Measurements from ENCODE around the gene UTS2R.

UTS2R gene

DNA sequence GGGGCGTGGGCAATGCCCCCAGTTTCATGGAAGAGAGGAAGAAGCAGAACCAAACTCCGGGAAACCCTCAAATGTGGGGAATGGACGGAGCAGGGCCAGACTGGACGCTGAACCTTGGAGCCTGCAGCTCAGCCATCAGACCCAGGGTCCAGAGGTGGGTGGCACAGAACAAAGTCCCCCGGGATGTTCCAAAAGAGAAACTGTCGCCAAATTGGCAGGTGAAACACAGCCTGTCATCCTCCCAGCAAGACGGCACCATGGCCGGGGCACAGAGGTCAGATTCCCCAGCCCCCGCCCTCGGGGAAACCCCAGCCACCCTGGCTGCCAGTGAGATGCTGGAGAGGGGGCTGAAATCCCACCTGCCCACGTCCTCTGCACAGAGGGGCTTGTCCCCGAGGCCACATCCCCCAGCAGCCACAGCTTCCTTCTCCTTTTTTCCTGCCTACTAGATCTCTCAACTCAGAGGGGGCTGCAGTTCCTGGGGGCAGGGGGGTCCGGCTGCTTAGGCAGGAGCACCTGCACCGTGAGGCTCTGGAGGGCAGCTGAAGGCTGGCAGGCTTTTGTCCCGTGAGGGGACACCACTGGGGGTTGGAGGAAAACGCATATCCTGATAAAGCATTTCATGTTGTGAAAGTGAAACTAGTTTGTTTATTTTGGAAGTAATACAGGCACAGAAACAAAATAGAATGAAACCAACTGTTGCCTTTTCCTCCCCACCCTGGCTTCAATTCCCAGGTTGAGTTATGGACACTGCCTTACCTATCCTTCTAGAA is 36.8 kb upstream of the UTS2R start:
- Histone ChIP-seq H3K27ac (ENCODE audit: low read depth, low read length) (peak overlapping the region; percentile 70), H3K4me3 (ENCODE audit: low read depth, low read length) (peak overlapping the region; percentile 88), H2AFZ (ENCODE audit: low read length, unreplicated experiment) (peak overlapping the region; percentile 79), H3K79me2 (ENCODE audit: control insufficient read depth, insufficient read depth, low read length, unreplicated experiment) (peaks cover 26% of the 10 kb centered on the region), H3K27me3 (ENCODE audit: insufficient read depth, low read length) (no peaks in the 10 kb centered on the region), H3K4me1 (ENCODE audit: control insufficient read depth, insufficient read depth, low read length, unreplicated experiment) (peaks cover 52% of the 10 kb centered on the region), H3K36me3 (ENCODE audit: insufficient read depth, low read length) (no peaks in the 10 kb centered on the region)

- H3K27ac ChIP-seq (ENCODE audit: low read depth, low read length) = peak overlapping the region; percentile 30
Observed at GRCh38 chr17:82338858-82339633, 32.5 kb upstream of the UTS2R start.

DNA sequence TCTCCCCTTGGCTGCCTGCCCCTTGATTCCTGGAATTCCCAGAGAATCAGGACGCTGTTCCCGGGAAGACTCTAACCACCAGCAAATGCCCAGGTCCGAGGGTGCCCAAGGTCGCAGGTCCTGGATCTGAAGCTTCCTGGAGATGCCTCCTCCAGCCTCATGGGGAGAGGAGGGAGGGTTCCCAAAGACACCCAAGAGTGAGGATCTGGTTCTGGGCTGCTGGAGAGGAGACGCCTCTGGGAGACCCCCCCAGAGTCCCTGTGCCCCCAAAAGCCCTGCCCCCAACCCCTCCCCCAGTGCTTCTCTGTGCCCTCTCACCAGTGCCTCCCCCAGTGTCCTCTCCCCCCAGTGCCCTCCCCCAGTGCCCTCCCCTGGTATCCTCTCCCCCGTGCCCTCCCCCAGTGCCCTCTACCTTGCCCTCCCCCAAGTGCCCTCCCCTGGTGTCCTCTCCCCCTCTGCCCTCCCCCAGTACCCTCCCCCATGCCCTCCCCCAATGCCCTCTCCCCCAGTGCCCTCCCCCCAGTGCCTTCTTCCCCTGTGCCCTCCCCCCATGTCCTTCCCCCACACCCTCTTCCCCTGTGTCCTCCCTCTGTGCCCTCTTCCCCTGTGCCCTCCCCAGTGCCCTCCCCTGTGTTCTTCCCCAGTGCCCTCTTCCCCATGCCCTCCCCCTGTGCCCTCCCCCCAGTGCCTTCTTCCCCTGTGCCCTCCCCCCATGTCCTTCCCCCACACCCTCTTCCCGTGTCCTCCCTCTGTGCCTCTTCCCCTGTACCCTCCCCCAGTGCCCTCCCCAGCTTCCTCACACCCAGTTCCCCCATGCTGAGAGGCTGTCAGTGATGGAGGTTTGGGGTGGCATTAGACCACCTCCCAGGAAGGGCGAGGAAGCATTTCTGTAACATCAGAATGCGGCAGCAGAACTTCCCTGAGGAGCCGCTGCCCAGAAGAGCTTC is 31.7 kb upstream of the UTS2R start:
- Histone ChIP-seq H3K27me3 (ENCODE audit: insufficient read depth, low read length) (no peaks in the 10 kb centered on the region), H3K36me3 (ENCODE audit: insufficient read depth, low read length) (no peaks in the 10 kb centered on the region), H3K4me3 (ENCODE audit: low read depth, low read length) (peak overlapping the region; percentile 61), H3K79me2 (ENCODE audit: control insufficient read depth, insufficient read depth, low read length, unreplicated experiment) (no peaks in the 10 kb centered on the region), H3K4me1 (ENCODE audit: control insufficient read depth, insufficient read depth, low read length, unreplicated experiment) (peaks cover 17% of the 10 kb centered on the region), H3K27ac (ENCODE audit: low read depth, low read length) (peak overlapping the region; percentile 30; the same call in 1 of the 2 replicates), H2AFZ (ENCODE audit: low read length, unreplicated experiment) (peak overlapping the region; percentile 44)

More at GRCh38 chr17:82338858-82339633, 32.5 kb upstream of the UTS2R start:
- Histone ChIP-seq H3K4me1 (ENCODE audit: control insufficient read depth, insufficient read depth, low read length, unreplicated experiment) (peaks cover 26% of the 10 kb centered on the region), H3K36me3 (ENCODE audit: insufficient read depth, low read length) (no peaks in the 10 kb centered on the region), H2AFZ (ENCODE audit: low read length, unreplicated experiment) (peak overlapping the region; percentile 44), H3K79me2 (ENCODE audit: control insufficient read depth, insufficient read depth, low read length, unreplicated experiment) (peaks cover 4% of the 10 kb centered on the region), H3K27me3 (ENCODE audit: insufficient read depth, low read length) (no peaks in the 10 kb centered on the region), H3K4me3 (ENCODE audit: low read depth, low read length) (peak overlapping the region; percentile 61)

GRCh38 chr17:82342361-82343079 is 29.0 kb upstream of the UTS2R start:
- Histone ChIP-seq H3K79me2 (ENCODE audit: control insufficient read depth, insufficient read depth, low read length, unreplicated experiment) (no peaks in the 10 kb centered on the region), H3K27me3 (ENCODE audit: insufficient read depth, low read length) (no peaks in the 10 kb centered on the region), H2AFZ (ENCODE audit: low read length, unreplicated experiment) (no peak overlapping the region), H3K36me3 (ENCODE audit: insufficient read depth, low read length) (no peaks in the 10 kb centered on the region), H3K4me3 (ENCODE audit: low read depth, low read length) (no peak overlapping the region), H3K4me1 (ENCODE audit: control insufficient read depth, insufficient read depth, low read length, unreplicated experiment) (peaks cover 12% of the 10 kb centered on the region), H3K27ac (ENCODE audit: low read depth, low read length) (no peak overlapping the region)

DNA sequence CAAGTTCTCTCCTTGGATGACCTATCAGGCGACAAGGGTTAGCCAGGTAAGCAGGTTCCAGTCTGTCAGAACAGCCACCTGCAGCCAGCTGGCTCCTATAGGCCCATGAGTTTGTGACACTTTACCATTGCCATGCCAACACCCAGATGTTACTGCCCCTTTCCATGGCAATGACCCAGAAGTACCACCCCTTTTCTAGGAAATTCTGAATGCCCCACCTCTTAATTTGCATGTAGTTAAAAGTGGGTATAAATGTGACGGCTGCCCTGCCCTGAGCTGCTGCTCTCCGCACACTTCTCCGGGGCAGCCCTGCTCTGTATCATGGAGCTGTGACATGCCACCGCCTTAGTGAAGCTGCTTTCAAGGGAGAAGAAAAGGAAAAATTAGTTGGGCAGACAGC is 28.0 kb upstream of the UTS2R start:
- no peaks in the 10 kb centered on the region for H3K27me3 ChIP-seq (ENCODE audit: insufficient read depth, low read length)
- no peak overlapping the region for H3K4me3 ChIP-seq (ENCODE audit: low read depth, low read length)
- H3K79me2 ChIP-seq (ENCODE audit: control insufficient read depth, insufficient read depth, low read length, unreplicated experiment) = no peaks in the 10 kb centered on the region
- peaks cover 8% of the 10 kb centered on the region for H3K4me1 ChIP-seq (ENCODE audit: control insufficient read depth, insufficient read depth, low read length, unreplicated experiment)
- H2AFZ ChIP-seq (ENCODE audit: low read length, unreplicated experiment) = no peak overlapping the region
- H3K36me3 ChIP-seq (ENCODE audit: insufficient read depth, low read length) = no peaks in the 10 kb centered on the region
- no peak overlapping the region for H3K27ac ChIP-seq (ENCODE audit: low read depth, low read length)

- no peak overlapping the region for H3K4me3 ChIP-seq (ENCODE audit: low read depth, low read length)
- no peak overlapping the region for H2AFZ ChIP-seq (ENCODE audit: low read length, unreplicated experiment)
- no peak overlapping the region for H3K27ac ChIP-seq (ENCODE audit: low read depth, low read length)
- no peaks in the 10 kb centered on the region for H3K79me2 ChIP-seq (ENCODE audit: control insufficient read depth, insufficient read depth, low read length, unreplicated experiment)
- H3K36me3 ChIP-seq (ENCODE audit: insufficient read depth, low read length) = no peaks in the 10 kb centered on the region
- no peaks in the 10 kb centered on the region for H3K27me3 ChIP-seq (ENCODE audit: insufficient read depth, low read length)
- peaks cover 6% of the 10 kb centered on the region for H3K4me1 ChIP-seq (ENCODE audit: control insufficient read depth, insufficient read depth, low read length, unreplicated experiment)
Observed at GRCh38 chr17:82344175-82344907, 27.2 kb upstream of the UTS2R start.

DNA sequence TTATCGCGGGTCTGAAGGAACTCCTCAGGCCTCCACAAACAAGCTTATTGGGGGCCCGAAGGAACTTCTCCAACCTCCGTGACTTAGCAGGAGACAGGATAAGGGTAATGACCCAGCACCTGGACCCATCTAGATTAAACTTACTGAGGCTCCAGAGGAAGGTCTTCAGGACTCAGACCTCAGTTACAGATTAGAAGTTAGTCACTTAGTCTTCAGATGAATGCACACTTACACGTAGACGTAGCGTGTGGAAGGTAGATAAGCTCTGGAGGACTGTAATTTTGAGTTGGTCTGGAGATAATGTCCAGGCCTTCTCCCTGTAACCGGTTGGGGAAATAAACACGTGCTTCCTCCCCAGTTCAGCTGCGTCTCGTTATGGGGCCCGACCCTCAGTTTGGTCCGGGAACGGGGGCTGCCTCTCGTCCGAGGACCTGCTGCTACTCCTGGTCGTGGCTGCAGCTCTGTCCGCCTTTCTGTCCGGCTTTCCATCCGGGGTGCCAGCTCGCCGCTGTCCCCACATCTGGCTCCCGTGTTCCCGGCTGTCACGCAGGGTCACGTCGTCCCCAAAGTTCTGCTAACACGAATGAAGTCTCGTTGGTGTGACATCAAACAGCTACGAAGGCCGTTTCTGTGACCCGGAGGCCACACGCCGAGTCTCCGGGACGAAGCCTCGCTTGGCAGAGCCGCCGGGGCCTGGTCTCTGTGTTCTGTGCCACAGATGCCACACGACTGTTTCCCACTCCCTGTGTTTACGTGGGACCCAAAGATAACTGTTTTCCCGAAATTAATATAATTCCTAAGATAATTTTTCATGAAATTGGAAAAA is 26.2 kb upstream of the UTS2R start:
- no peaks in the 10 kb centered on the region for H3K79me2 ChIP-seq (ENCODE audit: control insufficient read depth, insufficient read depth, low read length, unreplicated experiment)
- H3K27me3 ChIP-seq (ENCODE audit: insufficient read depth, low read length) = no peaks in the 10 kb centered on the region
- H3K4me1 ChIP-seq (ENCODE audit: control insufficient read depth, insufficient read depth, low read length, unreplicated experiment) = peaks cover 3% of the 10 kb centered on the region
- no peak overlapping the region for H2AFZ ChIP-seq (ENCODE audit: low read length, unreplicated experiment)
- no peak overlapping the region for H3K4me3 ChIP-seq (ENCODE audit: low read depth, low read length)
- no peak overlapping the region for H3K27ac ChIP-seq (ENCODE audit: low read depth, low read length)
- H3K36me3 ChIP-seq (ENCODE audit: insufficient read depth, low read length) = no peaks in the 10 kb centered on the region

DNA sequence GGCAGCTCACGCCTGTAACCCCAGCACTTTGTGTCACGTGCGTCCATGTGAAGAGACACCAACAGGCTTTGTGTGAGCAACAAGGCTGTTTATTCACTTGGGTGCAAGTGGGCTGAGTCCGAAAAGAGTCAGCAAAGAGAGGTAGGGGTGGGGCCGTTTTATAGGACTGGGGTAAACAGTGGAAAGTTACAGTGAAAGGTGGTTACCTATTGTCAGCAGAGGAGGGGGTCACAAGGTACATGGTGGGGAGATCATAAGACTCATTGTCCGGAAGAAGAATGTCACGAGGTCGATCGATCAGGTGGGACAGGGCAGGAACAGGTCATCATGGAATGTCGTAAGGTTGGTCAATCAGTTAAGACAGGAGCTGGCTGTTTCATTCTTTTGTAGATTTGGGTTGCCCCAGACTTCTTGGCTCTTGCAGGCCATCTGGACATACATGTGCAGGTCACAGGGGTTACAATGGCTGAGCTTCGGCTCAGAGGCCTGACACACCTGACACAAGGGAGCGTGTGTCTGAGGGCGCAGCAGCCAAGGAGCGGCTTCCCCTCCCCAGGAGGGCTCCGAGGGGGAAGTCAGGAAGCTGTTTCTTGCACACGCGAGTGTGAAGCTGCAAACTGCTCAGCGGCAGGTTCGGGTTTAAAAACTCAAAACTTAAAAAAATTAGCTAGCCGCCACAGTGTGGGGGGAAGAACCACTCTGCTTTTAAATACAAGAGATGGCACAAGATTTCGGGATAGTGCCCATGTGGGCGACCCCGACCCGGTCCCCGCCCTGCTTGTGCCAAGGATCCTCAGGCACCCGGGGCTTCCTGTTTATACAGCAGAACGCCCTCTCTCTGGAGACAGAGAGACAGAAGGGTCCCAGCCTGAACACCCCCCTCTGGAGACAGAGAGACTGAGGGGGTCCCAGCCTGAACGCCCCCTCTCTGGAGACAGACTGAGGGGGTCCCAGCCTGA is 24.9 kb upstream of the UTS2R start:
- no peaks in the 10 kb centered on the region for H3K36me3 ChIP-seq (ENCODE audit: insufficient read depth, low read length)
- no peak overlapping the region for H3K4me3 ChIP-seq (ENCODE audit: low read depth, low read length)
- peaks cover 3% of the 10 kb centered on the region for H3K4me1 ChIP-seq (ENCODE audit: control insufficient read depth, insufficient read depth, low read length, unreplicated experiment)
- H3K27me3 ChIP-seq (ENCODE audit: insufficient read depth, low read length) = no peaks in the 10 kb centered on the region
- no peak overlapping the region for H3K27ac ChIP-seq (ENCODE audit: low read depth, low read length)
- no peaks in the 10 kb centered on the region for H3K79me2 ChIP-seq (ENCODE audit: control insufficient read depth, insufficient read depth, low read length, unreplicated experiment)
- H2AFZ ChIP-seq (ENCODE audit: low read length, unreplicated experiment) = no peak overlapping the region
